ENCODE results near the gene POU2F2.

GRCh38 chr19:42161616-42162263 lies 29.5 kb upstream of the POU2F2 start:
- TF ChIP-seq CTCF (IDR thresholded peaks at IDR 0.05; ENCODE audit: extremely low read depth in 1 of 2, insufficient read depth in 1 of 2, low read depth in 1 of 2, low read length in 2 of 2) (no peak), POLR2A (IDR thresholded peaks at IDR 0.05; ENCODE audit: low read depth, low read length) (no peak), EZH2 (IDR thresholded peaks at IDR 0.05; ENCODE audit: borderline replicate concordance, low read depth, low read length, severe bottlenecking) (no peak), MYC (IDR thresholded peaks at IDR 0.05; ENCODE audit: low read depth, low read length) (no peak), POLR2AphosphoS5 (IDR thresholded peaks at IDR 0.05; ENCODE audit: insufficient read depth, low read depth, low read length) (no peak), FOS (IDR thresholded peaks at IDR 0.05; ENCODE audit: borderline replicate concordance, insufficient read depth, low read length) (no peak), JUN (IDR thresholded peaks at IDR 0.05; ENCODE audit: borderline replicate concordance, insufficient read depth, insufficient read length, low read depth) (no peak), GATA2 (IDR thresholded peaks at IDR 0.05; ENCODE audit: insufficient read depth, insufficient read length, low read depth, low read length) (no peak)
- TF ChIP-seq, protein P1, sequence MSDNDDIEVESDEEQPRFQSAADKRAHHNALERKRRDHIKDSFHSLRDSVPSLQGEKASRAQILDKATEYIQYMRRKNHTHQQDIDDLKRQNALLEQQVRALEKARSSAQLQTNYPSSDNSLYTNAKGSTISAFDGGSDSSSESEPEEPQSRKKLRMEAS (IDR thresholded peaks at IDR 0.05; ENCODE audit: insufficient read depth, insufficient read length) = no peak
